Kidney (tissue), 14 donors: ENCODE results near the gene MSL1. TPM values are rescaled to one million over a fixed set of nuclear protein-coding genes. Genes with fewer than 3 reads are reported as not detected.

ENCODE experiments used
- DNase-seq, 5 donors: peaks; one replicate each; pipeline ENCODE4 v3.0.0-alpha.2; 2013 to 2020
- FAIRE-seq: peaks from 2 replicates; lab custom pipeline; 2012; peaks lifted over from hg19 to GRCh38; lab: Jason Lieb, UNC
- H3K27ac ChIP-seq, 2 donors: one replicate each; pipeline ENCODE4 v1.7.0; 2013; ENCODE audit warnings: low read depth in 2 of 2, low read length in 2 of 2, inconsistent platforms in 1 of 2
- H3K27me3 ChIP-seq: one replicate; pipeline ENCODE4 v1.7.1; 2013; ENCODE audit warnings: low read length, inconsistent platforms; ENCODE audit not compliant: control insufficient read depth, insufficient read depth
- H3K36me3 ChIP-seq, 3 donors: one replicate each; pipeline versions ENCODE4 v1.7.0 to v1.7.1; 2013; ENCODE audit warnings: low read length in 3 of 3, control low read depth in 1 of 3, inconsistent platforms in 1 of 3; ENCODE audit not compliant: insufficient read depth in 3 of 3, control insufficient read depth in 2 of 3
- H3K4me1 ChIP-seq, 3 donors: one replicate each; pipeline versions ENCODE4 v1.7.0 to v1.7.1; 2013; ENCODE audit warnings: low read length in 3 of 3, inconsistent platforms in 1 of 3, low read depth in 1 of 3; ENCODE audit not compliant: control insufficient read depth in 2 of 3, insufficient read depth in 2 of 3
- H3K4me3 ChIP-seq, 3 donors: one replicate each; pipeline versions ENCODE4 v1.7.0 to v1.8.1; 2013; ENCODE audit warnings: low read length in 3 of 3, control low read depth in 1 of 3, inconsistent platforms in 1 of 3
- H3K9ac ChIP-seq, 3 donors: one replicate each; pipeline versions ENCODE4 v1.7.0 to v1.7.1; 2013; ENCODE audit warnings: low read length in 3 of 3, control low read depth in 1 of 3, inconsistent platforms in 1 of 3
- H3K9me3 ChIP-seq, 3 donors: one replicate each; pipeline versions ENCODE4 v1.7.0 to v1.7.1; 2013; ENCODE audit warnings: low read length in 3 of 3, control low read depth in 1 of 3, inconsistent platforms in 1 of 3; ENCODE audit not compliant: control insufficient read depth in 2 of 3, insufficient read depth in 1 of 3
- intact Hi-C: fragments of 100-400 bp; cut with DNase I; formaldehyde crosslinking; loops from one replicate; pipeline ENCODE4 v1.11.1; 2022
- polyA plus RNA-seq: library from polyadenylated mRNA; stranded (reverse); fragments of 350-450 nt; fragmentation: Illumina TruSeq; extraction: RNeasy Lipid Tissue Mini Kit (QIAGEN cat#74804); gene quantifications from one replicate; pipeline ENCODE4 v1.2.3, GENCODE V29; 2014; ENCODE audit warnings: low read depth, low replicate concordance; ENCODE audit not compliant: insufficient read depth
- total RNA-seq: library from RNA; stranded (reverse); fragmentation: NEBNext Ultra II Directional; extraction: Animal tissue kit (Norgen Biotek cat#: 25700); gene quantifications from one replicate; pipeline ENCODE4 v1.2.1, GENCODE V29; 2021
- TF ChIP-seq, protein P1 (sequence below): IDR thresholded peaks from 3 replicates; pipeline ENCODE4 v1.5.1; 2012; ENCODE audit warnings: mild to moderate bottlenecking, moderate library complexity, borderline replicate concordance; ENCODE audit not compliant: insufficient read depth; ENCODE audit errors: extremely low read depth
- donor health status: control.
- donor health status: control.
- donor health status: control.
- donor health status: control.
- donor health status: control.
- donor health status: DM: yes; HTN: yes; CAD: no.
- donor health status: Normal renal cell carcinoma (clear cell type).

MSL1 gene
- total and polyA plus RNA-seq, 2 donors from 2014 or later: 34.9 to 75.4 TPM

GRCh38 chr17:40094874-40095273, 26.9 kb upstream of the MSL1 start:
- Histone ChIP-seq H3K27ac (peak overlapping the region in 1 of 2 donors; percentile 99), H3K36me3 (peaks cover 2 to 48% (median 24%) of the 10 kb centered on the region in 3 donors), H3K9ac (no peak overlapping the region), H3K4me3 (no peak overlapping the region), H3K9me3 (no peaks in the 10 kb centered on the region), H3K27me3 (no peaks in the 10 kb centered on the region), H3K4me1 (peaks cover 4 to 53% (median 42%) of the 10 kb centered on the region in 3 donors)
- no peak for FAIRE-seq
- intact Hi-C loops: no loop called here
- peak in 1 of 5 donors; percentile 79 for DNase-seq
- TF ChIP-seq, protein P1, sequence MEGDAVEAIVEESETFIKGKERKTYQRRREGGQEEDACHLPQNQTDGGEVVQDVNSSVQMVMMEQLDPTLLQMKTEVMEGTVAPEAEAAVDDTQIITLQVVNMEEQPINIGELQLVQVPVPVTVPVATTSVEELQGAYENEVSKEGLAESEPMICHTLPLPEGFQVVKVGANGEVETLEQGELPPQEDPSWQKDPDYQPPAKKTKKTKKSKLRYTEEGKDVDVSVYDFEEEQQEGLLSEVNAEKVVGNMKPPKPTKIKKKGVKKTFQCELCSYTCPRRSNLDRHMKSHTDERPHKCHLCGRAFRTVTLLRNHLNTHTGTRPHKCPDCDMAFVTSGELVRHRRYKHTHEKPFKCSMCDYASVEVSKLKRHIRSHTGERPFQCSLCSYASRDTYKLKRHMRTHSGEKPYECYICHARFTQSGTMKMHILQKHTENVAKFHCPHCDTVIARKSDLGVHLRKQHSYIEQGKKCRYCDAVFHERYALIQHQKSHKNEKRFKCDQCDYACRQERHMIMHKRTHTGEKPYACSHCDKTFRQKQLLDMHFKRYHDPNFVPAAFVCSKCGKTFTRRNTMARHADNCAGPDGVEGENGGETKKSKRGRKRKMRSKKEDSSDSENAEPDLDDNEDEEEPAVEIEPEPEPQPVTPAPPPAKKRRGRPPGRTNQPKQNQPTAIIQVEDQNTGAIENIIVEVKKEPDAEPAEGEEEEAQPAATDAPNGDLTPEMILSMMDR: no peak

GRCh38 chr17:40095351-40095943, 26.3 kb upstream of the MSL1 start:
- H3K36me3 ChIP-seq: peaks cover 2 to 48% (median 24%) of the 10 kb centered on the region in 3 donors
- peak in 2 of 5 donors; percentile 47 to 82 for DNase-seq
- H3K9ac ChIP-seq: no peak overlapping the region
- H3K27me3 ChIP-seq: no peaks in the 10 kb centered on the region
- no peak overlapping the region for H3K4me3 ChIP-seq
- no peak for FAIRE-seq
- H3K27ac ChIP-seq: peak overlapping the region; percentile 27 to 99
- TF ChIP-seq, protein P1: no peak
- intact Hi-C loops: no loop called here
- H3K4me1 ChIP-seq: peaks cover 4 to 52% (median 36%) of the 10 kb centered on the region in 3 donors
- no peaks in the 10 kb centered on the region for H3K9me3 ChIP-seq

- no peak for FAIRE-seq
- H3K27me3 ChIP-seq: no peaks in the 10 kb centered on the region
- H3K9me3 ChIP-seq: no peaks in the 10 kb centered on the region
- no peak overlapping the region for H3K4me3 ChIP-seq
- peaks cover 2 to 48% (median 24%) of the 10 kb centered on the region in 3 donors for H3K36me3 ChIP-seq
- DNase-seq: peak in 1 of 5 donors; percentile 70
- H3K4me1 ChIP-seq: peaks cover 7 to 55% (median 39%) of the 10 kb centered on the region in 3 donors
- peak overlapping the region; percentile 97 to 99 for H3K27ac ChIP-seq
- no peak overlapping the region for H3K9ac ChIP-seq
- intact Hi-C loops: no loop called here
- TF ChIP-seq, protein P1: no peak
Observed at GRCh38 chr17:40095944-40096791, 25.6 kb upstream of the MSL1 start.
